NT2/D1 (cell line): ENCODE data around the gene SFSWAP.
"Not testable (repeated sequence)": the region's sequence is repeated elsewhere in the genome, so short reads cannot be mapped to it uniquely, and the experiment has no call there.

Source experiments
- DNase-seq: peaks from one replicate; pipeline ENCODE4 v3.0.0-alpha.2; 2011; ENCODE audit warnings: low read depth, low spot score
- H3K27me3 ChIP-seq: 2 replicates; pipeline ENCODE4 v1.6.0; 2011; ENCODE audit warnings: mild to moderate bottlenecking; ENCODE audit not compliant: insufficient read length, insufficient read depth
- H3K36me3 ChIP-seq: 2 replicates; pipeline ENCODE4 v1.6.1; 2011; ENCODE audit warnings: mild to moderate bottlenecking, low read length, mixed read lengths; ENCODE audit not compliant: insufficient read depth, insufficient read length
- H3K4me1 ChIP-seq: 2 replicates; pipeline ENCODE4 v1.5.1; 2011; ENCODE audit not compliant: insufficient read depth, insufficient read length
- H3K4me3 ChIP-seq: 2 replicates; pipeline ENCODE4 v1.5.1; 2011; ENCODE audit warnings: low read depth; ENCODE audit not compliant: insufficient read length
- H3K9ac ChIP-seq: 2 replicates; pipeline ENCODE4 v1.6.0; 2011; ENCODE audit warnings: low read depth; ENCODE audit not compliant: insufficient read length
- H3K9me3 ChIP-seq: 2 replicates; pipeline ENCODE4 v1.5.1; 2011; ENCODE audit warnings: mild to moderate bottlenecking, low read length; ENCODE audit not compliant: insufficient read depth
- SUZ12 ChIP-seq: IDR thresholded peaks from 2 replicates; pipeline ENCODE4 v1.6.1; 2011; ENCODE audit not compliant: insufficient read length, insufficient read depth; ENCODE audit errors: extremely low read depth
- YY1 ChIP-seq: IDR thresholded peaks from 2 replicates; pipeline ENCODE4 v1.6.1; 2011; ENCODE audit not compliant: insufficient read length, insufficient read depth
- ZNF274 ChIP-seq: IDR thresholded peaks from 2 replicates; pipeline ENCODE4 v1.6.1; 2011; ENCODE audit warnings: mild to moderate bottlenecking, low read depth, low read length

The SFSWAP gene

GRCh38 chr12:131671871-131672270, 39.0 kb upstream of the SFSWAP start:
- no peaks in the 10 kb centered on the region for H3K27me3 ChIP-seq

GRCh38 chr12:131672311-131672940, 38.5 kb upstream of the SFSWAP start:
- no peaks in the 10 kb centered on the region for H3K36me3 ChIP-seq
- H3K9me3 ChIP-seq = no peaks in the 10 kb centered on the region
- no peak overlapping the region for H3K9ac ChIP-seq
- no peak overlapping the region for H3K4me3 ChIP-seq
- H3K27me3 ChIP-seq = no peaks in the 10 kb centered on the region
- TF ChIP-seq ZNF274 (no peak), SUZ12 (no peak), YY1 (no peak)
- no peaks in the 10 kb centered on the region for H3K4me1 ChIP-seq
- DNase-seq = no peak

More at GRCh38 chr12:131671871-131672270, 39.0 kb upstream of the SFSWAP start:
- DNase-seq = no peak
- H3K36me3 ChIP-seq = no peaks in the 10 kb centered on the region
- no peaks in the 10 kb centered on the region for H3K4me1 ChIP-seq
- H3K9me3 ChIP-seq = no peaks in the 10 kb centered on the region
- no peak overlapping the region for H3K9ac ChIP-seq
- H3K4me3 ChIP-seq = no peak overlapping the region
- TF ChIP-seq SUZ12 (no peak), YY1 (no peak), ZNF274 (no peak)

- Histone ChIP-seq H3K4me1 (no peaks in the 10 kb centered on the region), H3K4me3 (no peak overlapping the region), H3K36me3 (no peaks in the 10 kb centered on the region), H3K9me3 (no peaks in the 10 kb centered on the region), H3K27me3 (no peaks in the 10 kb centered on the region), H3K9ac (no peak overlapping the region)
- no peak for DNase-seq
- TF ChIP-seq ZNF274 (no peak), YY1 (no peak), SUZ12 (no peak)
Measured at GRCh38 chr12:131672941-131673887, 37.7 kb upstream of the SFSWAP start.

- Histone ChIP-seq H3K27me3 (no peaks in the 10 kb centered on the region), H3K4me3 (no peak overlapping the region), H3K9ac (no peak overlapping the region), H3K4me1 (no peaks in the 10 kb centered on the region), H3K9me3 (no peaks in the 10 kb centered on the region), H3K36me3 (no peaks in the 10 kb centered on the region)
- TF ChIP-seq YY1 = no peak
- no peak for TF ChIP-seq SUZ12
- no peak for TF ChIP-seq ZNF274
- DNase-seq = no peak
Measured at GRCh38 chr12:131673888-131674257, 37.0 kb upstream of the SFSWAP start.

GRCh38 chr12:131674373-131674772, 36.5 kb upstream of the SFSWAP start:
- Histone ChIP-seq H3K36me3 (no peaks in the 10 kb centered on the region), H3K4me3 (no peak overlapping the region), H3K9me3 (no peaks in the 10 kb centered on the region), H3K27me3 (no peaks in the 10 kb centered on the region), H3K9ac (no peak overlapping the region), H3K4me1 (no peaks in the 10 kb centered on the region)
- no peak for TF ChIP-seq YY1
- TF ChIP-seq SUZ12 = no peak
- TF ChIP-seq ZNF274 = no peak
- DNase-seq = no peak

- no peaks in the 10 kb centered on the region for H3K36me3 ChIP-seq
- H3K4me3 ChIP-seq = no peak overlapping the region
- no peak overlapping the region for H3K9ac ChIP-seq
- TF ChIP-seq YY1 = no peak
- no peak for TF ChIP-seq ZNF274
- TF ChIP-seq SUZ12 = no peak
- H3K9me3 ChIP-seq = no peaks in the 10 kb centered on the region
- no peaks in the 10 kb centered on the region for H3K4me1 ChIP-seq
- no peak for DNase-seq
- H3K27me3 ChIP-seq = no peaks in the 10 kb centered on the region
Measured at GRCh38 chr12:131675126-131676080, 35.5 kb upstream of the SFSWAP start.

- Histone ChIP-seq H3K4me3 (no peak overlapping the region), H3K4me1 (no peaks in the 10 kb centered on the region), H3K9ac (no peak overlapping the region), H3K27me3 (peaks cover 8% of the 10 kb centered on the region), H3K36me3 (no peaks in the 10 kb centered on the region), H3K9me3 (no peaks in the 10 kb centered on the region)
- DNase-seq = no peak
- no peak for TF ChIP-seq SUZ12
- no peak for TF ChIP-seq ZNF274
- TF ChIP-seq YY1 = no peak
Measured at GRCh38 chr12:131676544-131676943, 34.3 kb upstream of the SFSWAP start.

GRCh38 chr12:131677067-131677466, 33.8 kb upstream of the SFSWAP start:
- not testable (repeated sequence) for H3K9ac ChIP-seq, H3K9me3 ChIP-seq, H3K4me1 ChIP-seq, H3K27me3 ChIP-seq, H3K4me3 ChIP-seq, H3K36me3 ChIP-seq, DNase-seq
